HepG2 (cell line): ENCODE data around the gene CRNN. TPM values are rescaled to one million over a fixed set of nuclear protein-coding genes. Genes with fewer than 3 reads are reported as not detected.

Source experiments
- ATAC-seq: fragments of 200-7000 bp; cut with Tn5 transposase; 3 replicates; pipeline ENCODE4 v1.9.1; 2020; ENCODE audit warnings: mild to moderate bottlenecking, moderate library complexity
- BruUV-seq: library from RNA; stranded (reverse); fragments of 400-500 nt; replicated peaks from 2 replicates; lab custom pipeline; 2021; lab: Mats Ljungman, UMichigan
- CTCF ChIA-PET: fragments of 300-600 bp; formaldehyde crosslinking; extraction: SDS; loops from one replicate; lab custom pipeline; 2021; ENCODE audit warnings: low total read pairs, inconsistent platforms, low intra/inter-chr PET ratio; lab: Yijun Ruan, JAX
- POLR2A ChIA-PET: fragments of 350-600 bp; sonication (Branson Sonifier 250); formaldehyde crosslinking; loops from one replicate; lab custom pipeline; 2020; ENCODE audit warnings: antibody characterized with exemption, inconsistent platforms; lab: Yijun Ruan, JAX
- DNase-seq: peaks from one replicate; pipeline ENCODE4 v3.0.0-alpha.2; 2015; ENCODE audit warnings: low spot score
- FAIRE-seq: peaks from 3 replicates; lab custom pipeline; 2011; peaks lifted over from hg19 to GRCh38; lab: Jason Lieb, UNC
- H2AFZ ChIP-seq: one replicate; pipeline ENCODE4 v1.6.1; 2011; ENCODE audit warnings: low read length, inconsistent platforms
- H3K27ac ChIP-seq: fragments of 300-600 bp; 3 replicates; pipeline ENCODE4 v1.8.0; 2011; ENCODE audit warnings: mixed run types, mild to moderate bottlenecking, mixed read lengths, low read length, inconsistent platforms; ENCODE audit not compliant: insufficient read depth; ENCODE audit errors: extremely low read length
- H3K27me3 ChIP-seq, 2 experiments: fragments of 200-600 bp in 1 of 2; 2 replicates in 1 of 2; 3 replicates in 1 of 2; pipeline versions ENCODE4 v1.6.0 to v1.8.0; 2011; ENCODE audit warnings: low read length in 2 of 2, mild to moderate bottlenecking in 2 of 2, moderate library complexity in 2 of 2, inconsistent platforms in 1 of 2; ENCODE audit not compliant: insufficient read depth in 2 of 2, control insufficient read depth in 1 of 2
- H3K36me3 ChIP-seq, 2 experiments: fragments of 200-600 bp in 1 of 2; replicated peaks in 1 of 2; 2 replicates in 1 of 2; 3 replicates in 1 of 2; pipeline versions ENCODE4 v1.5.1 to v1.8.0; 2011; ENCODE audit warnings: low read length in 2 of 2, inconsistent platforms in 1 of 2; ENCODE audit not compliant: insufficient read depth in 2 of 2, control insufficient read depth in 1 of 2
- H3K4me1 ChIP-seq: 2 replicates; pipeline ENCODE4 v1.5.1; 2012; ENCODE audit warnings: low read length, inconsistent platforms; ENCODE audit not compliant: insufficient read depth
- H3K4me2 ChIP-seq: 2 replicates; pipeline ENCODE4 v1.6.0; 2011; ENCODE audit warnings: low read depth, low read length, inconsistent platforms
- H3K4me3 ChIP-seq, 3 experiments: fragments of 200-600 bp in 1 of 3; sonication (generic), shearing (Covaris generic) in 1 of 3; replicated peaks in 1 of 3; 2 replicates each; pipeline ENCODE4 v1.5.1; 2011 to 2016; ENCODE audit warnings: low read length in 3 of 3, inconsistent platforms in 2 of 3, low read depth in 2 of 3, mild to moderate bottlenecking in 2 of 3, control low read depth in 1 of 3, mixed read lengths in 1 of 3; ENCODE audit not compliant: insufficient read depth in 1 of 3
- H3K79me2 ChIP-seq: one replicate; pipeline ENCODE4 v1.6.1; 2011; ENCODE audit warnings: low read length, inconsistent platforms; ENCODE audit not compliant: insufficient read depth
- H3K9ac ChIP-seq: 2 replicates; pipeline ENCODE4 v1.6.0; 2011; ENCODE audit warnings: mild to moderate bottlenecking, low read depth, low read length, inconsistent platforms; ENCODE audit not compliant: insufficient read depth
- H3K9me3 ChIP-seq: 2 replicates; pipeline ENCODE4 v1.5.1; 2012; ENCODE audit warnings: mild to moderate bottlenecking, low read length
- H4K20me1 ChIP-seq: 2 replicates; pipeline ENCODE4 v1.6.0; 2011; ENCODE audit warnings: inconsistent platforms, mild to moderate bottlenecking, low read length, moderate library complexity; ENCODE audit not compliant: insufficient read depth
- HOXA5 ChIP-seq: sonication (generic); formaldehyde crosslinking; IDR thresholded peaks from 2 replicates; pipeline ENCODE4 v1.4.0; 2020; ENCODE audit warnings: missing genetic modification reagents
- MATR3 ChIP-seq: sonication (generic); formaldehyde crosslinking; IDR thresholded peaks from 2 replicates; pipeline ENCODE4 v1.4.0; 2020; ENCODE audit warnings: missing genetic modification reagents
- MAX ChIP-seq: IDR thresholded peaks from 2 replicates; pipeline ENCODE4 v1.6.1; 2012; ENCODE audit warnings: inconsistent platforms
- MED13 ChIP-seq: sonication (generic); formaldehyde crosslinking; IDR thresholded peaks from 2 replicates; pipeline ENCODE4 v1.5.0; 2020; ENCODE audit warnings: missing genetic modification reagents
- PRDM10 ChIP-seq: sonication (generic); formaldehyde crosslinking; IDR thresholded peaks from 2 replicates; pipeline ENCODE4 v1.4.0; 2020; ENCODE audit warnings: low read depth, missing genetic modification reagents
- ZBTB21 ChIP-seq: sonication (generic); formaldehyde crosslinking; IDR thresholded peaks from 2 replicates; pipeline ENCODE4 v1.4.0; 2020; ENCODE audit warnings: missing genetic modification reagents
- ZFP36L1 ChIP-seq: sonication (generic); formaldehyde crosslinking; IDR thresholded peaks from 2 replicates; pipeline ENCODE4 v1.8.0; 2022; ENCODE audit warnings: mild to moderate bottlenecking, missing genetic modification reagents, moderate library complexity
- ZHX1 ChIP-seq: sonication (generic); formaldehyde crosslinking; IDR thresholded peaks from 2 replicates; pipeline ENCODE4 v1.8.1; 2022; ENCODE audit warnings: low read depth, mild to moderate bottlenecking, missing genetic modification reagents
- ZKSCAN1 ChIP-seq: fragments of 150-350 bp; IDR thresholded peaks from 2 replicates; pipeline ENCODE4 v1.6.1; 2014; ENCODE audit warnings: low read length
- ZMAT3 ChIP-seq: sonication (generic); formaldehyde crosslinking; conservative IDR thresholded peaks from 2 replicates; pipeline ENCODE4 v1.7.0; 2021; ENCODE audit warnings: missing genetic modification reagents
- ZNF558 ChIP-seq: sonication (generic); formaldehyde crosslinking; IDR thresholded peaks from 2 replicates; pipeline ENCODE4 v1.9.0; 2022; ENCODE audit warnings: mild to moderate bottlenecking, missing genetic modification reagents, borderline replicate concordance
- ZNF646 ChIP-seq: sonication (generic); formaldehyde crosslinking; IDR thresholded peaks from 2 replicates; pipeline ENCODE4 v1.9.0; 2021; ENCODE audit warnings: mild to moderate bottlenecking, missing genetic modification reagents
- ZNF841 ChIP-seq: sonication (generic); formaldehyde crosslinking; IDR thresholded peaks from 2 replicates; pipeline ENCODE4 v1.8.1; 2023; ENCODE audit warnings: missing genetic modification reagents, borderline replicate concordance
- WGBS: methylation state at CpG from one replicate; pipeline ENCODE4 v1.1.6; 2017; ENCODE audit warnings: low lambda C conversion rate; 5-methylcytosine and 5-hydroxymethylcytosine counted together
- in situ Hi-C: cut with HindIII; loops from 2 replicates; pipeline ENCODE4 v1.10.0; 2017; ENCODE audit warnings: low pct_unique_long_range_greater_than_20kb; ENCODE audit not compliant: extremely low pct_ligation_motif_present
- intact Hi-C: fragments of 100-400 bp; cut with micrococcal nuclease; formaldehyde crosslinking; loops from one replicate; pipeline ENCODE4 v1.10.0; 2022; ENCODE audit not compliant: unreplicated experiment
- polyA plus RNA-seq, 8 experiments: library from polyadenylated mRNA; depleted of rRNA in 3 of 8; stranded (reverse) in 7 of 8; unstranded in 1 of 8; fragments of >200 nt; fragmentation: Illumina TruSeq in 4 of 8; extraction: Trizol in 4 of 8; gene quantifications; 2 replicates each; pipeline versions ENCODE4 v1.2.1 to v1.2.3, GENCODE V29; 2011 to 2016; ENCODE audit warnings: low read depth in 4 of 8, missing spikeins in 1 of 8, mixed read lengths in 1 of 8; ENCODE audit not compliant: insufficient read depth in 1 of 8
- total RNA-seq, 5 experiments: library from RNA; depleted of rRNA; stranded (reverse); fragments of >200 nt; fragmentation: Illumina TruSeq; extraction: Trizol; gene quantifications; 2 replicates each; pipeline ENCODE4 v1.2.3, GENCODE V29; 2016; ENCODE audit warnings: low read depth in 1 of 5

Gene CRNN
- total and polyA plus RNA-seq, 2 of the 13 experiments (the other 11 are each of a cell fraction or from before 2014, with no cell fraction given) = not detected

GRCh38 chr1:152412756-152413155, 1.3 kb downstream of the CRNN start:
- ChIA-PET CTCF (no interaction called here), POLR2A (no interaction called here)
- WGBS = 0% methylated on average over 2 of the region's 2 CpGs
- Histone ChIP-seq H2AFZ (no peak overlapping the region), H3K79me2 (no peaks in the 10 kb centered on the region), H3K4me3 (no peak overlapping the region), H4K20me1 (no peaks in the 10 kb centered on the region), H3K27me3 (peaks cover 0 to 5% of the 10 kb centered on the region in 2 experiments; a peak in 1 of 5 replicates), H3K4me2 (no peak overlapping the region), H3K9me3 (no peaks in the 10 kb centered on the region), H3K4me1 (no peaks in the 10 kb centered on the region), H3K27ac (no peak overlapping the region), H3K9ac (no peak overlapping the region), H3K36me3 (no peaks in the 10 kb centered on the region)
- ATAC-seq = no peak
- intact Hi-C loops (no loop called here), in situ Hi-C loops (no loop called here)
- no peak for FAIRE-seq
- no TSS peak for BruUV-seq
- DNase-seq = no peak
- TF ChIP-seq ZFP36L1 (CRISPR knock-in tag) (no peak), HOXA5 (CRISPR knock-in tag) (no peak), MED13 (CRISPR knock-in tag) (no peak), MAX (no peak), ZKSCAN1 (no peak), ZNF841 (CRISPR knock-in tag) (no peak), MATR3 (CRISPR knock-in tag) (no peak), ZBTB21 (CRISPR knock-in tag) (no peak), ZHX1 (CRISPR knock-in tag) (no peak), ZMAT3 (CRISPR knock-in tag) (no peak), PRDM10 (no peak), ZNF646 (no peak), ZNF558 (no peak)
